Amniotic epithelial cell (primary cell): ENCODE measurements around the gene PRKD1.
A peak's percentile ranks its signal among the peaks of the same experiment; 100 is the strongest.

Experiments used
- DNase-seq: peaks from one replicate; pipeline ENCODE4 v3.0.0-alpha.2; 2010; ENCODE audit warnings: low read depth

Gene PRKD1

DNA sequence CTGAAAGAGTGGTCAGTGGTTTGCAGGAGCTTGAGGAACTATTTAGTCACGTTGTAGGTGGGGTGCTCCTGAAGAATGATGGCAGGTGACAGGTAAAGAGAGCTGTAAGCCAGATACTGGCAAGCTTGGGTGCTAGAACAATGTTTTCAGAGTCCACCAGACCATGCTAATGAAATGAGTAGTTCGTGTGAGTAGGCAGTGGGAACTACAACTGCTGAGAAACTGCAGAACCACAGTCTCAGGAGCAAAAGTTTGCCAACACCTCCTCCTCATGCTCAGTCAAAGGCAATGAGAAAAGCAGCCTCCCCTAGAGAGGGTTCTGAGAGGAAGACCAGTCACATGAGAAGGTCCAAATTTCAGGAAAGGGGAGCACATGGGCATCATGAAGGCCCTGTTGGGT lies 91.3 kb downstream of the PRKD1 start:
- no peak for DNase-seq

DNA sequence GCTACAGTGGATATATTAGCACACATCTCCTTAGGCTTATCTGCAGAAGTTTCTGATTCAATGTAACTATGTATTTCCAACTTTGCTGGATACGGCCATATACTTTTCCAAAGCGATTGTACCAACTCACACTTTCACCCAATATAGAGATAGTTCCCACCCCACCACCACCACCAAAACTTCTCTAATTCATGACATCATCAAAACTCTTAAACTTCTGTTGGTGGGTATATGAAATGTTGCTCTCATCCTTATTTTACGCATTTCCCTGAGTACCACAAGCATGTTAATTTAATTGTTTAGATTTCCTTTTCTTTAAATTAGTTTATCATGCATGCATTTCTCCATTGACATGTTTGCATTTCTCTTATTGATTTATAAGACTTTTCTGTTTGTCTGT lies 95.6 kb downstream of the PRKD1 start:
- DNase-seq = no peak

DNA sequence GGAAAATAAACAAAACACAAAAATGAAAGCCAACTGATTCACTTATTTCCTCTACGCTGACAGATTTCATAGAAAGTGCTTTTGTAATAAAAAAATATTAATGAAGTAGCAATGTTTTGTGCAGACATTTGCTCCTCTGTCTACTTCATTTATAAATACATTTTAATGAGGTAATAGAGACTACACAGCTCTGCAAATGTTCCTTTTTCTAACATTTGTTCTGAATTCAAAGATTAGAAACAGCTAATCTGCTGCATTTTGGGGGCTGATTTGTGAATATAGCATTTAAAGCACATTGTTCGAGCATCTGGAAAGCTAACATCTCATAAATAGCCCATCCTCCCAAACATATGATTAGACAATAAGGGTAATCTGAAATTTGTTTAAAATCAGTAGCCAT lies 97.8 kb downstream of the PRKD1 start:
- no peak for DNase-seq

DNA sequence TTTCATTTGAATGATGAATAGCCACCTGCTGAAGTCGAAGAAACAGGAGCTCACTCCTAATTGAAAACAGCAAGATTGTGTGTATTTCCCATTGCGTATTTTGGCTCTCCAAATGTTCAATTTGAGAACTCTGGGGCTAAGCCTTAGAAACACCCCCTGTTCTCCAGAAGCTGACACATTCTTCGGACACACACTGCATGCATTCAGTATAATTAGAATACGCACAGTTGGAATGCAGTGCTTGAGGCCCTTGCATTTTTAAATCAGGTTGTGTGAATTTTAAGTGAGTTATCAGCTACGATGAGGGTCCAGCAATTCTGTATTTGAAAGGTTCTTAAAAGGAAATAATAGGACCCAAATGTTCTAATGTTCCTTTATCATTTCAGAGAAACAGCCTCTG lies 103.8 kb downstream of the PRKD1 start:
- DNase-seq = no peak

DNA sequence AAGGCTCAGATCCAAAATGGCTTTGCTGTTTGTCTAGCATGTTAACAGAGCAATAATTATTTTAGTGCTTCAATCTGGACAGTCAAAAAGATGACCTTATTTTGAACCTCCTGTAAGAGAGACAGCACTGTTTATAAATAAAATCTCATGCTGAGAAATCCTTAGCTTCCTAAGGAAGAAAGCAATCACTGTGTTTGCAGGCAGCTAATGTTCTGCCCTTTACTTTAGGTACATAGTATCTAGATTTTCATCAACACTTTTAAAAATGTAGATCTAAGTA lies 105.3 kb downstream of the PRKD1 start:
- DNase-seq = no peak

DNA sequence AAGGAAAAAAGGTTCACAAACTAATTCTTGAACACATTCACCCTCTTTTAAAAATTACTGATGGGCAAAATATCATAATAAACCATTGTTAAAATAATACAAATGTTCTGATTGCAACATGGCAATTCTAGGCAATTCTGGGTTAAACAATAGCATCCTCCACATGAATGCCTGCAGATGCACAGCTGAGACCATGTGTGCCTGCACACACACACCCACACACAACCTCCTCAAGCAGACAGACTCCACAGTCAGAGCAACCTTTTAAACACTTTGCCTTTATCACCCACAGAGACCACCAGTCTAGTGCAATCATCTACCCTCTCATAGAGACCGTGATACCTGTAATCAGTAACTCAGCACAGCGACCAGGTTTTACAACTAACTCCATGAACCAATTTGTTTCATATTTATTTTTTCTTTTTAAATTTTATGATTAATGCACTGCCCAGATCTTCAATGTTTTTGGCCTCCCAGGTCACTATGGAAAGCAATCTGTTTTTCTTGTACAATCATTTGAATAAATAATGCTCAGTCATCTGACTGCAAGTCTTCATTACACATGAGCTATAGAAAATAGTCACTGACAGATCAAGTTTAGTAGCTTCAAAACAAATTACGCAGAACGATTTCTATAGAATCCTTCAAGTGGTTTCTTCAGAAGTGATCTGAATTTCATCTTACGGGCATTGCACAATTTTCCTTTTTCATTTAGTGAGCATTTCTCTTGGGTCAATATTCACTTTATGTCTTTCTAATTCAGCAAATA lies 105.8 kb downstream of the PRKD1 start:
- DNase-seq = no peak

DNA sequence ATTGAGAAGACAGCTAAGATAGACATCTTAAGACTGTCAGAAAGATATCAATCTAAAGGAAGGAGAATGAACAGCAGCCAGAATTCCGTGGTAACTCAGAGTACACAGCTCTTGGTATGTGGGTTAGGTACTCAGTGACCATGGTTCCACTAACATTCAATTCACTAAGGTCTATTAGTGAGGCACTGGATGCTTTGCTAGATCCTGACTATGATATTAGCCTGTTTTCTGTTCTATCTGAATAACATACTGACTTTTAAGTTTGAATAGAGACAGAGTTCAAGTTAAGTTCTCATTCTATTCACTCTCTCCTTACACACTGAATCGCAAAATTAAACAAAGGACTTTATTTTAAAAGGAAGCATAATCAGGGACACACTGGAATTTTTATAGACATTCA lies 106.4 kb downstream of the PRKD1 start:
- no peak for DNase-seq

DNA sequence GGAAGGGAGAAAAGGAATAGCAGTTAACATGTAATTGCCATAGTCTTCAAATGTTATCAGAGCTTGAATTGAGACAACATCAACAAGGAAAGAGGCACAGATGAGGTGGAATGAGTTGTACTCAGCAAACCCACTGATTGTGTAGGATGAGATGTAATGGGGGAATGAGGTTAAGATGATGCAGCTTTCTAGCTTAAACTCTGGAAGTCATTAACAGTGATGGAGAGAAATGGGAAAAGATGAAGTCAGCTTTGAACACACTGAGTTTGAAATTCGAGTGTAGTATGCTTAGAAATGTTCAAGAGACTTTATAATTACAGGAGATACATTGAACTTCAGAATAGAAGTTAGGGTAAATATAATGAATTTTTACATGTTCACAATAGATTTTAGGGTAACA lies 106.9 kb downstream of the PRKD1 start:
- DNase-seq = no peak

DNA sequence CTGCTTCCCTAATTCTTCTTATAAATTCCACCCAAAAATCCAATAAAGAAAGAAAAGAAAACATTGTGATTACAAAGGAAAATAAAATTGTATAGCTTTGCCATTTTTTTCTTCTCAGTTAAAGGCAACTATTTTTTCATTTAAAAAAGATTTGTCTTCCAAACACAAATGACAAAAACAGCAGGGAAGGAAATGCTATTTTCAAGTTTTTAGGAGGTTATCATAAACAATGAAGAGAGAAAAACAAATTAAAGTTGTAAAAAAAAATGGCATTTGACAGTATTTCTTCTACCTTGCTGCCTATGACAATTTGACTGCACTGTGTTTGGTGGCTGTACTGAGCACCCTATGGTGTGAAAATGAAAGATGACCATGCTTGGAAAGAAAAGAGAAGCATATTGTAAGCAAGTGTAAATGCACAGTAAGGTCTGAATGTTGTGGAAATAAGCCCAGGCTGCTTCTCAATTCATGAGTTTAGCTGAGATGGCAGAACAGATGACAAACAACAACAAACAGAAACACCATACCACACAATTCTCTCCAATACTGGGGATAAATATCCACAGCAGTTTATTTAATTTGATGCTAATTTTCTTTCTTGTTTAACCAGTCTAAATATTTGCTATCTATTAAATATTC lies 109.8 kb downstream of the PRKD1 start:
- no peak for DNase-seq

DNA sequence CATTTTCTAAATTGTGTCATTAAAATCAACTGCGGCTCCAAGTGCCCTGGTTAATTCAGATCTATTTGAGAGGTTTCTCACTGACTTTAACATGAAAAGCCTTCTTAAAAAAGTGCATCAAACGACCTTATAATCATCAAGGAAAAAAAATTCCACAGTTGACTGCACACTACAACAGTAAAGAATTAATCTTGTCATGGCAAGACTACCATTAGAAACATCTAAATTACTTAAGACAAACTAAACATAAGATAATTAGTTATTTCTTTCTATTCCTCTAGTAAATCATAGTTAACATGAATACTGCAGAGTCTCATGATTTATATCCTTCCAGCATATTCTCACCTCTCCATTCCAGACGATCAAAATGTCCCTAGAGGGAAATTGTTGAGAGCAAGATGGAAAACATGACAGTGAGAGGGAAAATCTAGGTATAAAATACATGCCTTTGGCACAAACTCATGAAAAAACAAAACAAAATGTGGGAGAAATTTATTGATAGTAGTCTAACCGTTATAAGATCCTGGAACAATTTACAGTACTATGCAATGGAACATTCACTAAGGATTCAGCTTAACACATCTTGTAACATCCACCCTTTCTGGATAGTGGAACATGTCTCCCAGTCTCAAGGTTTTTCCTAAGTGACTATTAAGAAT lies 112.5 kb downstream of the PRKD1 start:
- no peak for DNase-seq

DNA sequence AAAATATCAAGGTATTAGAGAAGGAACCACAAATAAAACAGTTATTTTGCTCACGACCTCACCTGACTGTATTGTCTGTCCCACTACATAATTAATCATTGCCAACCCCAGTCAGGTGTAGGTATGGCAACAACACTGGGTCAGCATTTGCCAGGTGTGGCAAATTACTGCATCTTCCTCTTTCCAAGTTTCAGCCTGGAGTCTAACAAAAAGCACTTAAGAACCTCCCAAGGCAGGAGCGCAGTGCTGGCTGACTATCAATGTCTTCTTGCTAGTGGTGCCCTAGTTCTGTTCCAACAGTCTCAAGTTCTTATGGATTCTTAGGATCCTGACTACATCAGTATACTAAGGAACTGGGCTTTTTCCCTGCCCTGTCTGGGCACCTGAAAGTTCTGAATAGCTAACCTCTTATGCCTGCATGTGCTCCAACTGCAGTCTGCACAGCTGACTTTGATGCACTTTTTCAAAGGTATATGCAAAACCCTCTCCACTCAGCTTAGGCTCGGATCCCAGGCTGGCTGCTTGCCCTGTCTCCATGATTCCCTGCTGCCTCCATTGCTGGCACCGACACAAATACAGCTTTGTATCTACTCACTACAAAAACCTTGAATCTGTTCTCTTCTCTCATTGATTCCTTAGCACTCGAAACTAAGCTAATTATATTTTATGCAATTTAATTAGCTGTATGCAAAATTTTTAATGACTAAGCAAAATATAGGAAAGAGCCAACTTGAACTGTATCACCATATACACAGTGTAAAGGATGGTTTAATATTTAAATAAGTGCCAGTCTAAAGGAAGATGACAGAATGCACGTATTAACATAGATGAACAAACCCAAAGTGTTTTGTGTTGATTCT lies 113.3 kb downstream of the PRKD1 start:
- no peak for DNase-seq

DNA sequence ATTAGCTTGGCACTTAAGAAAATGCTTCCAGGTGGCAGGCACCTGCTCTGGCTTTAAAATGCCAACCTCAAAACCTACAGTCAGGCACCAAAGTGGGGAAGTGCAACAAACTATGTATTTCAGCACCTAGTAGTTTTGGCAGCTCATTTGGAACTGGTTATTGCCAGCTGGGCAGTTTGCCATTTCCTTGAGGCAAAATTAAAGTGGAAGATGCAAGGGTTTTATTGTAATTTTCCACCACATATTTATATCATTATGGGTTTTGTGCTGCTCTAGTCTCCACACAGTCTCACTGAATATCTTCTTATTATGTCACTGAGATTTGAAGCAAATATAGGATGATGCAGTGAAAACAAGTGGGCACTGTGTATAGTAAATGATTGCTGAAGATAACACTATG lies 117.0 kb downstream of the PRKD1 start:
- no peak for DNase-seq

DNA sequence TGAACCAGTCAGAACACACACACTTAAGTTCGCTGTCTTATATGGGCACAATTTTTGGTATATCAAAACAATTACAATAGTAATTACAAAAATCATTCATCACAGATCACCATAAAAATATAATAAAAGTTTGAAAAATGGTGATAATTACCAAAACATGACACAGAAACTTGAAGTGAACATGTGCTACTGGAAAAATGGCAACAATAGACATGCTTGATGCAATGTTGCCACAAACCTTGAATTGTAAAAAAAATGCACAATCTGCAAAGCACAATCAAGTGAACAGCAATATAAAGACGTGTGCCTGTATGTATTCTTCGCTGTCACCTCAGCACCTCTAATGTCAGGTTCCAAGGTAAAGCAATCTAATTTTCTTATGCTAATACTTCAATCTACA lies 117.6 kb downstream of the PRKD1 start:
- DNase-seq = no peak

DNA sequence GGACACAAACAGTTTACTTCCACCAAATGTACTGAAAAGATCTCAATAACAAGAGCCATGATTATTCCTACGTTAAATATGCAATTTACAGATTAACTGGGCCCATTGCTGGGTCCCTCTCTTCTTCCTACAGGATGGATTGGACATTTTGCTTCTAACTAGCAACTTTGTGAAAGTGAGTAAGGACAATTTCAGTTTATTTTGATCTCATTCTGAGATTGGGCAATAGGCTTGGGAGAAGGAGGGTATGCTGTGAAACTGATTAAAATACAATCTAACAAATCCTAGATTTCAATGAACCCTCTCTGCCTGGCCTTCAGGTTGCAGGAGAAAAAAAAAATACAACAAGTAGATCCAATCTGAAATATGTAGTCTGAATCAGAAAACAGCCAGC lies 121.5 kb downstream of the PRKD1 start:
- DNase-seq = peak; percentile 23

DNA sequence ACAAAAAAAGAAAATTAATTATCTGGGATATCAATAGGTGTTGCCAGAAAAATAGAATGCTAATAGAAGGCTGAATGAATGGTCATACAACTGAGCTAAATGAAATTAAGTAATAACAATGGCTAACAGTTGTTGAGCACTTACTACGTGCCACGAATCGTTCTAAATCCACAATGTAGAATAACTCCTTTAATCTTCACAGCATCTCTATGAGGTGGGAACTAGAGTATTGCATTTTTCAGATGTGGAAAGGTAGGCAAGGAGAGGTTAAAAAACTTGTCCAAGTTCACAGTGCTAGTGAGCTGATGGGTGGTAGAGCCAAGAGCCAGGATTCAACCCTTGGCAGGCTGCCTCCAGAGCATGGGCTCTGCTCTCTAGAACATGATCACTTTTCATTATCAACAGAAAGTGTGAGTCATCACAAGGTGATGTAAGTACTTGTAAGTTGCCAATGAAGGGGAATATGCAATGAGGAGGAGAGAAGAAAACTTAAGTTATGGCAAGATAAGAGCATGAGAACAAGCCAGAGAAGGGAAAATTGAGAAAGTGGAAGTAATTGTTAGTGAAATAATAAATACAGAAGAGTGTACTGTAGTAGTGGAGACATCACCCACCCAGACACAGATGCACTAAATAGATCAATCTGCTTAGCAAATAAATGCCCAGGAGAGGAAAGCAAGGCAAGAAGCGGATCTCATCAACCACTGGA lies 122.1 kb downstream of the PRKD1 start:
- DNase-seq = peak; percentile 98

DNA sequence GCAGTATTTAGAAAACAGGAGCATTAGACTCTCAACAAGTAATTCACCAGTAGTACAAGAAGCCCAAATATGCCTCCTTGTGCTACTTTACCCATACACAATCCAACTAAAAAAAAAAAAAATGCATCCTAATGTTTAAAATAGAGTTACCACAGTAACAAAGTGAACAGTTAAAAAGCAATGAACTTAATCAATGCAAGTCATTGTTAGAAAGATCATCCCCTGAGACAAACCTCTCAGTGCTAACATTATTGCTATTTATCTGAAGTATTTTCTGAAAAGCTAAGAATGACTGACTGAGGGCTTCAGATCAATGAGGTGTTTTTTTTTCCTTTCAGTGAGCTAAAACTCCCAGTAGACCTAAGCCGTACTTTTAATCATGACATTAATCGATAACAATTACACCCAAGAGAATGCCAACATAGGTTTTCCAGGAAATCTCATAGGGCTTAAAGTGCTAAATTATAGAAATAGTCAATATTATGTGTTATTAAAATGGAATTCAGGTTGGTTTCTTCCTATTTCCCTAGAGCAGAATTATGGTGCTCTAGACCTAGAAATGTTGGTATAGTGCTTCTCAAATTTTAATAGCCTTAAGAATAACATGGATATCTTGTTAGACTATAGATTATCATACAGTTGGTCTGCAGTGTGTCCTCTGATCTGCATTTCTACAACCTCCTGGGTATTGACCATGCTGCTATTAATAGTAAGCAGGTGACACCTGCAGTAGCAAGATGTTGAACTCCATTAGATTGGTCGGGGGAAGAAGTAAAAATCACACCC lies 123.0 kb downstream of the PRKD1 start:
- no peak for DNase-seq

DNA sequence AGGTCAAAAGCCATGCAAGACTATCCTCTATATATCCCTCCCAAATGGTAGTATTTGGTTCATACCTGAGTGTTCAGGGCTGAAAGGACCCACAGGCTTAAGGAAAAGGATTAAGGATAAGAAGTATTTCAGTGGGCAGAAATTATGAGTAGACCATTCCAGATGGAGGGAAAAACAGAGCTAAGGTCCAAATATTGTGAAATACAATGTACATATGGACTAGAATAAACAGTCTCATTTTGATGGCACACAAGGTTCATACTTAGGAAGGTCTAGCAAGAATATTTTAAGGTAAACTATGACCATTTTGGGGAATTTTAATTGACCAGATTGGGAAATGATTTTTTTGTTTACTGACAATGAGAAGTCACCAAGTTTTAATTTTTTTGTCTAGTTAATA lies 124.6 kb downstream of the PRKD1 start:
- DNase-seq = no peak

DNA sequence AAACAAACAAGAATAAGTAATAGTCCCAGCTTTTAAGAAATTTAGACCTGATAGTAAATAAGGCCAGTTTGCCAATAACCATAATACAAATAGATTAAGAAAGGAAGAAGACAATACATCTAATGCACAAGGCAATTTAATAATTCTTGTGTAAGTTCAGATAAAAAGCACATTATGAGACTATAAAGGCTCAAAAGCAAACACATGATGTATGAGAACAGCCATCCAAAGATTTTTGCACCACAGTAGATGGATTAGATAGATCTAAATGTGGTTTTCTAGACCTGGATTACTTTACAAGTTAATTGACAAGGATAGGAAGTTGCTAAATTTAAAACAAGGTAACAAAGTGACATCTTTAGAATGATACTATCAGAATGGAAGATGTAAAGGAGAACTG lies 125.4 kb downstream of the PRKD1 start:
- DNase-seq = no peak

DNA sequence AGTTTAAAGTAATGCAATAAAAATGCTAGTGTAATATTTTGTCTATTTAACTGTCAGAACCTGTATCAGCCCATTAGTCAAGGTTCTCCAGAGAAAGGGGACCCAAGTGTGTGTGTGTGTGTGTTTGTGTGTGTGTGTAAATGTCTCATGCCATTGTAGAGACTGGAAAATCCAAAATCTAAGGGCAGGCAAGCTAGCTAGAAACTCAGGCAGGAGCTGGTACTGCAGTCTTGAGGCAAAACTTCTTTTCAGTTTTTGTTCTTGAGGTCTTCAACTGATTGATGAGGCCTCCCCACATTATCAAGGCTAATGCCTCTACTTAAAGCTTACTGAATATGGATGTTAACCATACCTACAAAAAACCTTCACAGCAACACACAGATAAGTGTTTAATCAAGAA lies 126.7 kb downstream of the PRKD1 start:
- no peak for DNase-seq

DNA sequence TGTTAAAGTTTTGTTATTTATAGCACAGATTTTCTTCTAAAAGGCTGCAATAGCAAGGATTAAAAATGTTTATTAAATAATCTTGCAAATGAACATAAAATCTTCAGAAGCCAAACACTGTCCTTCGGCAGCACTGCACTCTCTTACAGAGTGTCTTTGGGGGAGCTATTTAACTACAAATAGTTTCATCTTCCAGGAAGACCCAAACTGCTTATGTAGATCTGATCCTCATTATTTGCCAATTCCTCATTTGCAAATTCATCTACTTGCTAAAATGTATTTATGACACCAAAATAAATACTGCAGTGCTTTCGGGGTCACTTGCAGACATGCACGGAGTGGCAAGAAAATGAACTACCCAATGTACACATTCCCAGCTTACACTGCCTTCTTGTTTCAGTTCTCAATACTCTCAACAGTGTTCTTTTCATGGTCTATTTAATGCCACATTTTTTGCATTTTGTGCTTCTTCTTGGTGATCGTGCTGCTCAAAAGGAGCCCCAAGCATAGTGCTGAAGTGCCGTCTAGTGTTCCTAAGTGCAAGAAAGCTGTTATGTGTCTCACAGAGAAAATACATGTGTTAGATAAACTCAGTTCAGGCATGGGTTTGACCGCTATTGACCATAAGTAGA lies 128.1 kb downstream of the PRKD1 start:
- DNase-seq = no peak

DNA sequence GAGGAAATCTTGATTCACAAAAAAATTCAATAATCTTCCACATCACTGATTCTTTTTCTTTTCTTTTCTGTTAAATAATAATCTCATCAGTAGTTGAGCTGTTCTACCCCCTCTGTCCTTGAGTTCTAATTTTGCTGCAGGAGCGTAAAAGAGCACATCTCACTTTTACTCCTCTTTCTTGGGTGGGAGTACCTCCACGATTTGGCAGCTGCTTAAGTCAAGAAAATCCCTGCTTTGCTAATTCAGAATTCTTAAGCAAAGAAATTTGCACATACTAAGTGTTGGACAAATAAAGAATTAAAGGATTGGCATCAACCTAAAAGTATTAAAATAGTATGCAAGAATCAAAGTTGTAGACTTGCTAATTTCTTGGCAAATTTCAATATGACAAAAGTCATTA lies 128.8 kb downstream of the PRKD1 start:
- no peak for DNase-seq
